ENCODE data around the gene FBH1. TPM values are rescaled to one million over a fixed set of nuclear protein-coding genes. Genes with fewer than 3 reads are reported as not detected.
A peak's percentile ranks its signal among the peaks of the same experiment; 100 is the strongest.

The FBH1 gene
- total and polyA plus RNA-seq, 4 donors: 19.9 to 58.4 (median 48.1) TPM

- DNase-seq (ENCODE audit: low spot score): peak; percentile 84
- Histone ChIP-seq H3K4me3 (ENCODE audit: low read depth in 1 of 3, low read length in 3 of 3) (peak within 1 kb of the TSS; percentile 57 to 99 (median 96)), H3K4me1 (ENCODE audit: control insufficient read depth in 4 of 4, insufficient read depth in 4 of 4, low read length in 3 of 4) (peaks cover 0 to 24% (median 7%) of the 10 kb centered on the region in 4 donors), H3K27me3 (ENCODE audit: control insufficient read depth in 4 of 4, insufficient read depth in 4 of 4, low read length in 3 of 4) (no peaks in the 10 kb centered on the region), H3K9ac (ENCODE audit: low read depth in 1 of 2, low read length in 2 of 2) (peak within 1 kb of the TSS; percentile 77 to 97), H3K36me3 (ENCODE audit: control insufficient read depth in 4 of 4, insufficient read depth in 3 of 4, low read depth in 1 of 4, low read length in 3 of 4) (no peaks in the 10 kb centered on the region), H3K27ac (ENCODE audit: low read depth in 1 of 2, low read length in 2 of 2) (peak within 1 kb of the TSS; percentile 86 to 98), H3K9me3 (ENCODE audit: control insufficient read depth in 4 of 4, low read length in 3 of 4) (no peaks in the 10 kb centered on the region)
- WGBS: under 1% methylated on average over 80 of the region's 80 CpGs
- TF ChIP-seq YY1 (IDR thresholded peaks at IDR 0.05) (peak; percentile 30), SP1 (IDR thresholded peaks at IDR 0.05) (peak; percentile 19), RXRA (IDR thresholded peaks at IDR 0.05) (peak in 1 of 2 donors; percentile 3), CTCF (IDR thresholded peaks at IDR 0.05; ENCODE audit: low read depth, low read length, missing input control) (peak; percentile 38), REST (IDR thresholded peaks at IDR 0.05) (peak; percentile 54), GABPA (IDR thresholded peaks at IDR 0.05 in 1 of 2, conservative IDR thresholded peaks at IDR 0.05 in 1 of 2) (no peak), EGR1 (IDR thresholded peaks at IDR 0.05; ENCODE audit: low read depth in 2 of 2) (no peak), TAF1 (conservative IDR thresholded peaks at IDR 0.05) (peak; percentile 70)
Observed at GRCh38 chr10:5977471-5978229, 87.6 kb downstream of the FBH1 start, which contains the start of gene IL15RA. Gene IL15RA, minus strand, starts transcription at chr10:5977543. Its CDS starts 51 bp downstream, at chr10:5977492.

- Histone ChIP-seq H3K9me3 (ENCODE audit: control insufficient read depth in 4 of 4, low read length in 3 of 4) (no peaks in the 10 kb centered on the region), H3K9ac (ENCODE audit: low read depth in 1 of 2, low read length in 2 of 2) (peak overlapping the region in 1 of 2 donors; percentile 8), H3K27me3 (ENCODE audit: control insufficient read depth in 4 of 4, insufficient read depth in 4 of 4, low read length in 3 of 4) (no peaks in the 10 kb centered on the region), H3K4me3 (ENCODE audit: low read depth in 1 of 3, low read length in 3 of 3) (peak overlapping the region; percentile 57 to 99 (median 96)), H3K36me3 (ENCODE audit: control insufficient read depth in 4 of 4, insufficient read depth in 3 of 4, low read depth in 1 of 4, low read length in 3 of 4) (no peaks in the 10 kb centered on the region), H3K27ac (ENCODE audit: low read depth in 1 of 2, low read length in 2 of 2) (peak overlapping the region; percentile 86 to 98), H3K4me1 (ENCODE audit: control insufficient read depth in 4 of 4, insufficient read depth in 4 of 4, low read length in 3 of 4) (peaks cover 0 to 24% (median 7%) of the 10 kb centered on the region in 4 donors)
- TF ChIP-seq RAD21 (IDR thresholded peaks at IDR 0.05) (no peak), ATF3 (IDR thresholded peaks at IDR 0.05) (no peak), FOXA2 (IDR thresholded peaks at IDR 0.05) (no peak), TAF1 (conservative IDR thresholded peaks at IDR 0.05) (no peak), HNF4A (conservative IDR thresholded peaks at IDR 0.05) (no peak), HNF4G (IDR thresholded peaks at IDR 0.05) (no peak), SP1 (IDR thresholded peaks at IDR 0.05) (no peak), ZBTB33 (IDR thresholded peaks at IDR 0.05) (no peak), GABPA (IDR thresholded peaks at IDR 0.05 in 1 of 2, conservative IDR thresholded peaks at IDR 0.05 in 1 of 2) (no peak), RXRA (IDR thresholded peaks at IDR 0.05) (no peak), CTCF (IDR thresholded peaks at IDR 0.05; ENCODE audit: low read depth, low read length, missing input control) (no peak)
- no peak for DNase-seq (ENCODE audit: low spot score)
- 34% methylated on average over 6 of the region's 6 CpGs for WGBS
Observed at GRCh38 chr10:5978230-5978489, 88.1 kb downstream of the FBH1 start.
